ENCODE data around the gene ZHX3.
"Not testable (repeated sequence)": the region's sequence is repeated elsewhere in the genome, so short reads cannot be mapped to it uniquely, and the experiment has no call there.

The ZHX3 gene

DNA sequence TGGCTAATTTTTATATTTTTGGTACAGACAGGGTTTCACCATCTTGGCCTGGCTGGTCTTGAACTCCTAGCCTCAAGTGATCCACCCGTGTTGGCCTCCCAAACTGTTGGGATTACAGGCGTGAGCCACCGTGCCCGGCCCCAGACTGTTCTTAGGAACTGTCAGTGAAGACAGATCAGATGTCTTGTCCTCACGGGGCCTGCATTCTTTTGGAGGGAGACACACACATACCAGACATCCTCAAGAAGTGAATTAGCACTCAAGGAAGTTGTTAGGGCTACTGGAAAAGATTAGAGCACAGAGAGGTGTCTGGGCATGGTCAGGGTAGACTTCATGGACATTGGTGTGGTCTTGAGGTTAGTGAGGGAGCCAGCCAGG is 12.8 kb upstream of the ZHX3 start:
- DNase-seq, result no peak

DNA sequence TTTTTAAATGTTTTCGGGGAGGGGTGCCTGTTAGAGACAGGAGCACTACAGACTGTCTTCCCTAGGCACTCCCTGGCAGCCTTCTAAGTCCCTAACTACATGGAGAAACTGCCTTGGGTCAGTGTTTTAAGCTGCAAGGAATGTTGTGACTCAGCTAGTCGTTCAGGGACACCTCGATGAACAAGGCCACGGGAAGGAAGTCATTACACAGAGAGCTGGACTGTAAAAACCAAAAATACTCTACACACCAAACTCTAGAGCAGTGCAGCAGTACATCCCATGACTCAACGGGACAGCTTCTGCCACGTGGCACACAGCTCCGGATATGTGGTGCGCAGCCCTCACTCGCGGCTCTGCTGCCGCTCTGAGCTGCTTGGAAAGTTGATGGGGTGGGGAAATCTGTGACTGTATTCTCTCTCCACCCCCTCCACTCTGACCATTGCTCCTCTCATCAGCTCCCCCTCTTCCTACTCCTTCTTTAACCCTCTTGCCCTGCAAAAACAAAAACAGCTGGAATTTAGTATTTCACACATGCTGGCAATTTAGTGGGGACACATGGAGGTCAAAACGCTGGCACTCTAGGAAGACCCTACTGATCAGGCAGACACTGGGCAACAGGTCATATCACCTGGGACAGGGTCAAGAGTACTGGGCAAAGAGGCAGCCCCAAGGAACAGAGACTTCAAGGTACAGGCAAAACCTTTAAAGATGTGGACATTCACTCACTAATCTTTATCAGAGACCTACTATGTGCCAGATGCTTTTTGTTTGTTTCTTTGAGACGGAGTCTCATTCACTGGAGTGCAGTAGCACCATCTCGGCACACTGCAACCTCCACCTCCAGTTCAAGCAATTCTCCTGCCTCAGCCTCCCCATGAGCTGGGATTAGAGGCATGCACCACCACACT is 12.2 kb upstream of the ZHX3 start:
- peak; percentile 40 to 42 for DNase-seq

DNA sequence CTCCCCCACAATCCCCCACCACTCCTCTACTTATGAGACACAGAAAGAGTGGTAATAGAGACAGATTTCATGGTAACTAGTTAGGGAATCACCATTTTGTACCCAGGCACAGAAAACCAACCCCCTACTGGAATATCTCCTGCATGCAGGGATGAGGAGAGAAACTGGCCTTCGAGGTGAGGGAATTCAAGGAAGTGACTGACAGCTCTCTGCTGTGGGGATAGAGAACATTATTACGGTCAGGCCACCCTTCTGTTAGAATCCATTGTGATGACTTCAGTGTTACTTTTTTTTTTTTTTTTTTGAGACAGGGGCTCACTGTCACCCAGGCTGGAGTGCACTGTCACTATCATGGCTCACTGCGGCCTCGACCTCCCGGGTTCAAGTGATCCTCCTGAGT is 9.6 kb upstream of the ZHX3 start:
- no peak for DNase-seq

DNA sequence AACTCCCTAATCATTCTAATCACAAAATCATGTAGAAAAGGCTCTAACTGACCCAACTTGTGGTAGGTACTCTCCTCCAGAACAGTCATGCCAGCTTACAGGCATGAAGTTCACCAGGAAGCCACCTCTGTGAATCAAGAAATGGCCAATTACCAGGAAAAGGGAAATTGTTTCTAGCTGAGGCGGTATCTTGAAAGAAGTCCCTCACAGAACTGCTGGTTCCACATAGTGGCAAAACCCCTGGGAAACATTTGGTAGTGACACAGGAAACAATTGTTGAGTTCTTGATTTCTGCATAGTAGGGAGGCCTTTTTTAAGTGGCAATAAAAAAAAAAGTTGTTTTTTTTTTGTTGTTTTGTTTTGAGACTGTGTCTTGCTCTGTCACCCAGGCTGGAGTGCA is 3.4 kb upstream of the ZHX3 start:
- DNase-seq, result no peak

DNA sequence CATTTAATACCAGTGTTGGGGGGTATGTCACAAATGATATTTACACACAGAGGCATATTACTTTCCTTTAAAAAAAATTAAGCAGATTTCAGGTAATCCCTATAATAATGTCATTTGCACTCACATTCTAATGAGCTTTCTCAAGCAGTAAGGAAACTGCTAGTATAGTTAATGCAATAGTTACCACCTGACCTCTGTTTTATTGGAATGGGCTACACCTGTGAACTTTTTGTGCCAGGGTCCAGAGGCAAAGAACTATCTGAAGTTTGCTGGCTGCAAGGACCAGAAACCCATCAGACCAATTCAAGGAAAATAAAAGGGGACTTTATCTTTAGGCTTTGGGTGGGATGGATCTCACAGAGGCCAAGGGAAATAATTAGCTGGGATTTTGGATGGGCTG is 2.9 kb upstream of the ZHX3 start:
- no peak for DNase-seq

DNA sequence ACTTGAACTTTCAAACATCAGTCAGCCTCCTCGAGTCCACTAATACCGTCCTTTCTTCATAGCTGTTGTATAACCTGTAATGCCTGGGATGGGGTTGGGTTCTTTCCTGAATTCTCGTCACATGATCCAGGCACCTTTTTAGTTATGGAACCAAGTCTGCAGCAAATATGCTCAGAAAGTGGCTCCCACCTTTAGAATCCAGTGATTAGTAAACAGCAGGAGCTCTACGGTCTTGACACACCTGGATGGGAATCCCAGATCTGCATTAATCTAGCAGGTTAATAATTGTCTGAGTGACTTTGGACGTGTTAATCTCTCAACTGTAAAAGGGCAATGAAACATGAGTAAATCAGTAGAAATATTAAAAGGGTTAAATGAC is 729 bp upstream of the ZHX3 start:
- DNase-seq, result no peak

DNA sequence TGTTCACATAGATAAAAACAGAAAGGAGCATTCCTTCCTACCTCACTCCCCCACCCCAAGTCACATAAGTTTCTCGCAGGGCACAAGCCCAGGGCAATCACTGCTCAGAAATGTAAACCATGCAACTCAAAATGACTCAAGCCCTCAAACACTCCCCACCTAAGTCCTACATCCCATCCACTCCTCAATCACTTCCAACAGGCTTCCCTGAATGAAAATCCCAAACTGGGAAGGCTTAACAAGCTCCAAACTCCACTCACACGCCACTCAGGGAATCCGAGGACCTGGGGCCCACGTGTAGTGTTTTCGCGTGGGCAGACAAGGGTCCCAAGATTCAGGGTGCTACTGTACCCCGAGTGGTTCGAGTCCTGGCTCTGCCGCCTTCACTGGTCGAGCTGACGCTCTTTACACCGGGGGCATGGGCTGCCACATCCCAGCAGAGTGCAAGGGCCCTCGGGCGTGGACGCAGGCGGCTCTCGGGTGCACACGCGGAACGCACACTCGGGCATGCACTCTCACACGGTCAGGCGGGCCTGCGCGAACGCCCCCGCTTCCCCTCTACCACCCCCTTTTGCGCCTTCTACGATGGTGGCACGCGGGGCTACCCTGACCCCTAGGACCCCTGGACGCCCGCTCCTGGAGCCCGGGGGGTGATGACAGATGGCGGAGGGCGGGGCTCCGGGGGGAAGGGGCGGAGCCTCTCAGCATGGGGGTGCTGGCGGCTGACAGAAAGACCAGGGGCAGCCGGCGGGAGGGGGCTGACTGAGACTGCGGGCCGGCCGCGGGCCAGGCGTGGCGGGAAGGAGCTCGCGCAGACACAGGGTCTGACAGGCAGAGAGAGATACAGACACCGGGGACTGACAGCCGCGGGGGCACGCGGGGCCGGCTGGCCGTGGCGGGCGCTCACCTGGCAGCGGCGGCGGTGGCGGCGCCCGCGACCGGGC is 657 bp downstream of the ZHX3 start:
- DNase-seq, result peak; percentile 73 to 83

DNA sequence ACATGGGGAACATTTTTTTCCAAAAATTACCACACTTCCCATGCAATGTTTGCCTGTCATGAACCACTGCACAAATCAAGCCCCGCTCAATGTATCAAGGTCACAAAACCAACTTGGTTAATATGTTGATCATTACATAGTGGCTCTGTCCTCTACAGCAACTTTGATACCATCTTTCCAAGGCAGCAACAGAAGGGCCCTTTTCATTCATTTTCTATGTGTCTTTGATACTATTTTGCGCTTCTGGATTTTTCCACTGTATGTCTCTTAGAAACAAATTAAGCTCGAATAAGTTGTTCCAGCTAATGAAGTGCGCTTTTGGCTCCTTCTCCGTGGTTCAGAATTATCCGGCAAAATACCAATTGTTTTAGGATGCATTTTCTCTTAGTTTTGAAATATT is 1.5 kb downstream of the ZHX3 start:
- no peak for DNase-seq

DNA sequence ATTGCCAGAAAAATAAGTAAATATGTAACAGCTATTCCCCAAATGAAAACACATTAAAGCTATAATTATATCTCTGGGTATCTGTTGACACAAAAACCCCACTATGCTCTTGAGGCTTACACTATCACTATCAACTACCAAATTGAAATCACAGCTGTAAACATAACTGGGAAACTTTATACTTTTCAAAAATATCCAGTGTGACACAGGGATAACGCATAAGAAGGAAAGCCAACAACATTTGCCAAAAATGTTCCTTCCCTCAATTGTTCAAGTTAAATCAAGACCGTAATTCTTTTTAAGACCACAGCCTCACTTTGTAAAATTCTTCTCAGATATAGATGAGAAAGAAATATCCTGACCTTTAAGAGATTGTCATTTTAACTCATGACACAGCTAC is 3.1 kb downstream of the ZHX3 start:
- no peak for DNase-seq

DNA sequence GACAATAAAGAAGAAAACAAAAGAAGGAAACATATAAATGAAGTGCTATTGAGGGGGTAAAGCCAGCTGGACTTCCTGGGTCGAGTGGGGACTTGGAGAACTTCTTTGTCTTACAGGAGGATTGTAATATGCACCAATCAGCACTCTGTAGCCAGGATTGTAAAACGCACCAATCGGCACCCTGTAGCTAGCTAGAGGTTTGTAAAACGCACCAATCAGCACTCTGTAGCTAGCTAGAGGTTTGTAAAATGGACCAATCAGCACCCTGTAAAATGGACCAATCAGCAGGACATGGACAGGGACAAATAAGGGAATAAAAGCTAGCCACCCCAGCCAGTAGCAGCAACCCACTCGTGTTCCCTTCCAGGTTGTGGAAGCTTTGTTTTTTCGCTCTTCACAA is 5.5 kb downstream of the ZHX3 start:
- DNase-seq, result not testable (repeated sequence)

DNA sequence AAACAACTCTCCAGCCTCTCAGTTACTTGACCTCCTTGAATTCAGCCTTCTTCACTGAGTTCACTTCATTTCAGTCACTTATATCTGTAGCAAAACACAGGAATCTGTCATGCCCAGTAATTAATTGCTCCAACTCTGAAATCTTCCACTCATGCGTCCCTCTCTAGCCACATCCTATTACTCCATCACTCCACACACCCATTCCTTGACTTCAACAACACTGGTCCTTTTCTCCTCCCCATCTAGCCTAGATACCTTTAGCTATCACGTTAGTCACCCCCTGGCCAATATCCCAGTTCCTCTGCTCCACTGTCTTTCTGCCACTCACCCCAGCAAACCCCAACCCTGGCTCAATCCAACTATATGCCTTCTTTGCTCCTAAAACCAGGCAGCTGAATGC is 7.7 kb downstream of the ZHX3 start:
- DNase-seq, result no peak

DNA sequence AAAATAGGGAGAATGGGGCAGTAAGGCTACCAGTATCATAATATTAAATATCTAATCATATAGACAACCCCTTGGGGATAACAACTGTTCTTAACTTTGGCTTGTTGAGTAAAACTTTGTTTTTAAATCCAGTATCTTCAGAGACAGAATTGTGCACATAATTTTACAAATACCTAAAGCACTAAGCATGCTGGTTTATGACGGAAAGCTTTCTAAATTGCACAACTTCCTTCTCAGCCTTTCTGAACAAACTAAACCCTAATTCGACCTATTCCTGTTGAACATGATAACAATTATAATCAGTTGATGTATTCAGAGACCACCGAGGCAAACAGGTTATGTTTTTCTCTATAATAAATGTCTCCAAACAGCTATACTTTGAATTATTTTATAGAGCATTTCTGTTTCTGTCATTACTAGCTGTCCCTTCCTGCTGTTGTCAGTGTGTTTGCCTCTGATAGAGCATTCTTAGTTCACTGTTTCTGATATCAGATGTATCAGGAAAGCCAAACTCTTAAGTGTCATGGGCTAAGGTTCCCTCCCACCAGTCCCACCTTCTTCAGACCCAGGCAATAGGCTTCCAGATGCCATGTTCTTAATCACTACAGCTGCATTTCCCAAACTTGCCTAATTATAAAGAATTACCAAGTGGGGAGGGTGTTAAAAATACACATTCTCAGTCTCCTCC is 8.7 kb downstream of the ZHX3 start:
- DNase-seq, result no peak

DNA sequence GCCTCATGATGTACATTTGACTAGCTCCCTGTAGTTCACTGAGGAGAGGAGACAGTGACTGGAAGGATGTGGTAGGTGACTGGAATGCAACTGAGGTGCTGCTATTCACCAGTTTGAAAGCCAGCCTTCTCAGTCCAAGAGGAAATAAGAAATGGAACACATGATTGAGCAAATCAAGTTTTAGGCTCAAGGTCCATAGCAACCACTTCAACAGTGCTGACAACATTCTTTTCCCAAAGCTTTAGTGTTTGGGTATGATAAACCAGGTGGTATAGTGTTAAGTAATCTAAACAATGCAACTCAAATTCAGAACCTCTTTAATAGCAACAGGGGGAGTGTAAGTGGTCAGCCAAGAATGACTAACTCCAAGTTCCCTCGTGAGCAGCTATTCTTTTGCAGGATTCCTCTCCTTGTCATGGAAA is 9.2 kb downstream of the ZHX3 start:
- no peak for DNase-seq

DNA sequence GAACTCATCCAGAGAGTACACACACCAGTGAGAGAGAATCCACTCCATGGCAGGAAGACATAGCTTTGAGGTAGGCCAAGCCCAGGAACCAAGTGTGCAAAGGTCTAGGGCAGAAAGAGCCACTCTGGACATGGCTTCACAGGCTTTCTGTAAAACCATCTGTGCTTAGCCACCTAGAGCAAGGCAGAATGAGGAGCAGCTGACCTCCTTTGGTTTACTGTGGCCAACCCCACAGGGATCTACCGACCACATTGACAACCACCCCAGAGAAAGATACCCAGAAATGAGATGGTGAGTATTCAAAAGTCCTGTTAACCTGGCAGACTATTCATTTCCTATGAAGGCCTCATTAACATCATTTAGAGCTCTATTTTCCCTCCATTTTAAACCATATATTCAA is 10.5 kb downstream of the ZHX3 start:
- DNase-seq, result no peak

DNA sequence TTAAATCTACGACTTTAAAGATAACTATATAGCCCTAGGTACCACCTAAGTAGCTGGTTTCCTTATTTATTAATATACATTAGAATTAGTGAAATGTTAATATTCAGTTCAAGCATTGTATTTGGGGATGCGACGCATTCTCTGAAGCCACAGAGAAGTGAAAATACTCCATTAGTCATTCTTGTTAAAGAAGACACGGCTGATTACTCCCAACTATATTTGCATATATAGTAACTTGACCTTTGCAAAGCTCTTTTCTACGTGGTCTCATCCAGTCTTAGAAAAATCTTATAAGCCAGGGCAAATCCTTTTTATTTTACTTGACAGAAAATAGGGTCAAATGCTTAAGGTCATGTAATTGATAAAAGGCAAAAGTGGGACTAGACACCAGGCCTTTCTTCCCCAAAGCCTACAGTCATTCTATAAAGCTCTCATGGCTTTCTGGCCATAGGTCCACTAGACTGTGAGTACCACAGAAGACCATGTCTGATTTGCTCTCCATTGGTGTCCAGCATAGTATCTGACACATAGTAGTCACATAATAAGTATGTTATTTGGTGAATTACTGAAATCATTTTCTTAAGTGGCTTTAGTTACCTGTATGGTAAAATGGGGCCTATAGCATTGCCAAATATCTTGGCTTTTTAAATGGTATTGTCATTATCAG is 11.3 kb downstream of the ZHX3 start:
- DNase-seq, result no peak

DNA sequence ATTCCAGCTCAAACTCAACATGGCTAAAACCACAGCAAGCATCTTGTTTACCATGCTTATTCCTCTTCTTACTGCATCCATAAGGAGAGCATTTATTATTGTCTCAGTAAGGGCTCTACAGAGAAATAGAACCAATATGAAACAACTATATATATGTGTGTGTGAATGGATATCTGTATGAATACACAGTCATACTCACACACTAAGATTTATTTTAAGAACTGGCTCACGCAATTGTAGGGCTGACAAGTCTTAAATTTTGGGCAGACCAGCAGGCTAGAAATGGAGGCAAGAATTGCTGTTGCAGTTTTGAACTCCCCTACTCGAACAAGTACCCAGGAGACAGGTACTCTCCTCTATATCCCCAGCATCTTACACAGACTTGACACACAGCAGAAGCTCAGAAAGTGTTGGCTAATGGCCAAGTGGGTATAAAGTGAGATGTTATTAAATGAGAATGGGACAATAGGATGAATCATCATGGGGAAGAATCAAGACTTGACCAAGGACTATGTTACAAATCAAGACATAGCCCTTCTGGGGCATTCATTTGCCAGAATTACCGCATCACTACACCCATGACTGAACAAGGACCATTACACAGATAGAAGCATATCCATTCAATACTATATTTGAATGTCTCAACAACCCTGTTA is 13.0 kb downstream of the ZHX3 start:
- DNase-seq, result no peak

DNA sequence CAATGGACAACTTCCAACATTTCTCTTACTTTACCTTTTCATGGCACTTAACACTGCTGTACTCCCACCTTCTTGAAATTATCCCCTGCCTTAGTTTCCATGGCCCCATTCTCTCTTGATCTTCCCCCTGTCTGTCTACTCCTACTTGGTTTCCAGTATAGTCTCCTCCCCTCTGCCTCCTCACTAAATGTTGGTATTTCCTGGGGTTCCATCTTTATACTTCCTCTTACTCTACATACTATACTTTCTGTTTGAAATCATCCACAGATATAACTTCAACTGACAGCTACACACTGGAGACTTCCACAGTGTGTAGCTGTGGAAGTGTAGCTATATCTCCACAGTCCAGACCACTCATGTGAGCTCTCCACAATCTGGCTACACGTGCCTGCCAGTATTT is 13.5 kb downstream of the ZHX3 start:
- no peak for DNase-seq

DNA sequence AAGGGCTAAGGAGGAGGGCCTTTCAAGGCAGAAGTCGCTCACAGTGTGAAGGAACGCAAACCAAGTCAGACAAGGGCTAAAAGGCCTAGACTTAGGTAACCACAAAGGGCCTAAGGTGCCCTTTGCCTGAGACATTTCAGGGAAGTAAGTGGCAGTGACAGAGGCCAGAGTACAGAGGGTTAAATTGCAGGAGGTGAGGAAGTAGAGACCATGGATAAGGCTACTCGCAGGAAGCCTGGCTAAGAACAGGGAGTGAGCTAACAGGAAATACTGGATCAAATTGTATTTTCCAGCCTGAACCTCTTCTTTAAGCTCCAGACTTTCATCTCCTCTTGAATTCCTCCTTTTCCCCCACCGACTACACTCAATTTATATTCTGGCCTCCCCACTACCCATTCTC is 16.6 kb downstream of the ZHX3 start:
- no peak for DNase-seq

DNA sequence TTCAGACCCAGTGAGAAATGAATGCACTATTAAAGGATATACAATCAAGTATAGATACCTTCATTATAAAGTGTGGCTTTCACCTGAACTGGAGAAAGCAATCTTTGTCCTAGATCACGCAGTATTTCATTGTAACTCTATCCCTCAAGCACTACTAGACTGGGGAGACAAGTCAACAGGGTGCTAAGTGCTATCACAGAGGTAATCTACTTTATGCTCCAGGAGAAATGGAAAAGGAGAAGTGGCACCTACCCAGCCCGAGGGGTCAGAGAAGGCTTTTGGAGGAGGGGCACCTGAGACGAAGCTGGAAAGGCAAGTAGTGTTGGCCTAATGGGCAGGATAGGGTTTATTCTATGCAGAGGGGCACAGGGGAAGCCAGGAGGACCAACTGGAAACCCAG is 17.1 kb downstream of the ZHX3 start:
- DNase-seq, result no peak

DNA sequence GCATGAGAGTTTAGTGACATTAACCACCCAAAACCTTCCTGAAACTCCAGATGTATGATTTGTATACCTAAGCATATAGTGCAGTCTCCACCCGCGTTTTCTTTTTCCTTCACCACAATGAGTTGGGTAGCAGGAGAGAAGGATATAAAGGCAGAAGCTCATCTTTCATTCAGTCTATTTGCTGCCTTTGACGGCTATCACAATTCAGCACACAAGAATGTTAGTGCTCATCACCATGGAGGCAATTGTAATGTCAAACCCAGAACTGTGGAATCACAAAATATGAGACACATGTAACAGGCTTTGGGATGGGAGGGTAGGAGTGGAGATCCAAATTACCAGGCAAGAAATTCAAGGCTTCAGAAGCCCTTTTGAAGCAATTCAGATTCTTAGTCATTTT is 17.6 kb downstream of the ZHX3 start:
- DNase-seq, result no peak

DNA sequence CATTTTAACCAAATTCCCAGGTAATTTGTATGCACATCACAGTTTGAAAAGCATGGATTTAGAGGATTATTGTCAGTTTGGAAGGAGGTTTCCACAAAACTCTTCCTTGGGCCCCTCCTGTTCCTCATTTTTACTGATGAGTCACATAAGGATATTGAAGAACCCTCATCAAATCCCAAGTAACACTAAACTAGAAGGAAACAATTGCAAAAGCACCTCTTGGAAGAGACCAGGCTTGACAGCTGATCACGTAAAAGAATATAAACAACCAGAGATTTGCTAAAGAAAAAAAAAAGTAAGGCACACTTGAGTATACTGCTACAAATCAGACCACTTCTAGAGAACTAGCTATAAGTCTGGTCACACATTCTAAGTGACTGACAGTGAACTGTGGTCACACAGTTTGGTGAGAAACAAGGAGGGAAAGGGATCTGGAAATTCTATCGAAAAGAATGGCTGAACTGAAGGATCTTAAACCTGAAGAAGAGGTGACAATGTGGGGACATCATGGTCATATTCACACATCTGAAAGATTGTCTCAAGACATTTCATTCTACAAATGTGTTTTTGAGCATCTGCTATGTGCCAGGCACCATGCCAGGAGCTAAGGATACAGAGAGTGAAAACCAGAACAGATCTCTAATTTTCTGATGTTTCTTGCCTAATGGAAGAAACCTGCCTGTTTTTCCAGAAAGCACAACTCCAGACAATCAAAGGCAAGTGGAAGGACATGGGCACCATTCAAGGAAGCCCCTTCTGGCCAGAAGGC is 24.1 kb downstream of the ZHX3 start:
- DNase-seq, result no peak

Measured in CD4-positive, alpha-beta T cell treated with Interferon alpha-2 for 1 hour (primary cell).